Stimulated activated naive CD4-positive, alpha-beta T cell treated with Interleukin-2 at 50 U/mL for 16 hours (primary cell): ENCODE data around the gene SPAG6.
"Not testable (repeated sequence)": the region's sequence is repeated elsewhere in the genome, so short reads cannot be mapped to it uniquely, and the experiment has no call there.

Experiments
- DNase-seq: peaks from one replicate; lab custom pipeline; 2025; lab: John Stamatoyannopoulos, UW

Gene SPAG6

GRCh38 chr10:22345301-22346095 is at the start of gene SPAG6:
Gene SPAG6 (plus strand): TSS chr10:22345496. CDS start chr10:22345612, 116 bp downstream.
- peak; percentile 17 for DNase-seq

GRCh38 chr10:22301193-22301592 is 44.1 kb upstream of the SPAG6 start:
- no peak for DNase-seq

- no peak for DNase-seq
These were observed 41.8 kb upstream of the SPAG6 start for GRCh38 chr10:22303461-22303860.

- no peak for DNase-seq
These were observed 39.6 kb upstream of the SPAG6 start for GRCh38 chr10:22305721-22306120.

- peak; percentile 36 for DNase-seq
These were observed 36.9 kb upstream of the SPAG6 start for GRCh38 chr10:22308390-22308789.

GRCh38 chr10:22309180-22310000 is 35.9 kb upstream of the SPAG6 start:
- DNase-seq = no peak

GRCh38 chr10:22310012-22310411 is 35.3 kb upstream of the SPAG6 start:
- DNase-seq = not testable (repeated sequence)

GRCh38 chr10:22310928-22311327 is 34.4 kb upstream of the SPAG6 start:
- no peak for DNase-seq

- no peak for DNase-seq
These were observed 30.4 kb upstream of the SPAG6 start for GRCh38 chr10:22314852-22315251.

- no peak for DNase-seq
These were observed 29.6 kb upstream of the SPAG6 start for GRCh38 chr10:22315455-22316285.

- DNase-seq = peak; percentile 75
These were observed 28.8 kb upstream of the SPAG6 start, which contains the start of gene COMMD3 for GRCh38 chr10:22316286-22317075. Gene COMMD3 (plus strand): TSS chr10:22316388. CDS start chr10:22316418, 30 bp downstream.

- DNase-seq = no peak
These were observed 28.3 kb upstream of the SPAG6 start for GRCh38 chr10:22317076-22317370.

GRCh38 chr10:22317771-22318565 is 27.3 kb upstream of the SPAG6 start:
- DNase-seq = no peak

- DNase-seq = no peak
These were observed 26.5 kb upstream of the SPAG6 start for GRCh38 chr10:22318772-22319171.

- no peak for DNase-seq
These were observed 25.7 kb upstream of the SPAG6 start for GRCh38 chr10:22319547-22319979.

GRCh38 chr10:22319980-22320558 is 25.2 kb upstream of the SPAG6 start:
- DNase-seq = no peak

- DNase-seq = peak; percentile 80
These were observed 24.6 kb upstream of the SPAG6 start, which contains the start of gene BMI1 for GRCh38 chr10:22320591-22321155. Gene BMI1 (plus strand): TSS chr10:22321099. CDS start chr10:22326450, 5,351 bp downstream.

- DNase-seq = peak; percentile 80
These were observed 24.0 kb upstream of the SPAG6 start for GRCh38 chr10:22321156-22321923.
